ENCODE data around the gene TMUB1.

The TMUB1 gene

DNA sequence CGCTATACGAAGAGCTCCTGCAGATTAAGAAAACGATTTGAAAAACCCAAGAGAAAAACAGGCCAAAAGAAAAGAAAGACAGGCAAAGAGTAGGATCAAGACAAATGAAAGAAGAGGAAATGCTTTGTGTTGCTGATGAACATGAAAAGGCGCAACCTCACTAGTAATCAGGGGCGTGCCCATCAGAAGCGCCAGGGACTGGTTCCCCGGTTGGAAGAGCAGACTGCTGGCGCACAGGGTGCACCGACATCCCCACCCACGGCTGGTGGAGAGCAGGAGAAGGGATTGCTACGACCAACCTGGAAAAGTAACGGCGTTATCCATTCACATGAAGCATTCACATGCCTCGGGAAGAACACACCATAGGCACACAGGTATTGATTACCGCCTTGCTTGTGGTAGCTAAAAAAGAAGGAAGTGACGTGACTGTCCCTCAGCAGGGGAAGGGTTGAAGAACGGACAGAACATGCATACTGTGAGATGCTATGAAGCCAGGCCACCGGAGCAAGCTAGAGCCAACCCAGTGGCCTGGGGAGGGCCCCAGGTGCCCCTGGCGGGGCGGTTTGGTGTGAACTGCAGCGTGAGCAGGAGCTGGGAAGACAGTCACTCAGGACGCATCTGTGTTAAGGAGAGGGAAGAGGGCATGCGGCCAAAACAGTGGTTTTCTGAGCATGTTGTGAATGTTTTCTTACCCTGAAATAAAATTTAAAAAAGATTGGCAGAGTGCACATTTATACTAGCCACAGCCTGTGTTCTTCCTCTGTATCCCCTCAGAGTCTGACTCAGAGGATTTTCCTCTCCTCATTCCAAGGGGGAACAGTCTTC is 21.3 kb upstream of the TMUB1 start:
- DNase-seq (ENCODE audit: low read depth in 2 of 3, low spot score in 2 of 3), result no peak

DNA sequence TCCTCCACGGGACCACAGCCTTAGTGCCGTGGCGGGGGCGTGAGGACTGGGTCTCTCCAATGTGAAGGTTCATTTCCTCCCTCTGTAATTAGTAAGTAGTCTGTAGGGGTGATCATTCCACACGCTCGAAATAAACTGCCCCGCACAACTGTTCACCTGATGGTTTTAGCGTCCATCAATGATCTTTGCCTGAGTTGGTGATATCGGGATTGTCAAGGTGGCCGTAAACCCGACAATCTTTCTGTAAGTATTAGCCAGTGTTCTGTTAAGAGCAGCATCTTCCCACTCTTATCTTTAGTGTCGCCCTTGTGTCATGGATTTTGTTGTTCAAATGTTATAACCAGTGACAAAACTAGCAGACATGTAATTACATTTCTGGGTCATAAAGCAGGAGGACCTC is 20.7 kb upstream of the TMUB1 start:
- no peak for DNase-seq (ENCODE audit: low read depth in 2 of 3, low spot score in 2 of 3)

DNA sequence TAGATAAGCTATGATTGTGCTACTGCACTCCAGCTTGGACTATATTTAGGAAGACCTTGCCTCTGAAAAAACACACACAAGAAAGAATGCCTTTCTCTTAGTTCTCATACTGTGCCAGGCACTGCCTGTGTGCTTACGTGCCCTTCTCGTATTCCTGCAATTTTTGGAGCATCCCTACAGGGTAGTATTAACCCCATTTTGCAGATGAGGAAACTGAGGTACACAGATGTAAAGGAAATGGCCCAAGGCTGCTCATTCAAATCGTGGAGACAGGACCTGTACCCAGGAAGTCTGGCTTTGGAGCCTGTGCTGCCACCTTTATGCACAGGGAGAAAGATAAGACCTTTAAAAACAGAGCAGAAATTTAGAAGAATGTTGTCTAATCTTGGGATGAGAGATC is 19.7 kb upstream of the TMUB1 start:
- DNase-seq (ENCODE audit: low read depth in 2 of 3, low spot score in 2 of 3), result no peak

DNA sequence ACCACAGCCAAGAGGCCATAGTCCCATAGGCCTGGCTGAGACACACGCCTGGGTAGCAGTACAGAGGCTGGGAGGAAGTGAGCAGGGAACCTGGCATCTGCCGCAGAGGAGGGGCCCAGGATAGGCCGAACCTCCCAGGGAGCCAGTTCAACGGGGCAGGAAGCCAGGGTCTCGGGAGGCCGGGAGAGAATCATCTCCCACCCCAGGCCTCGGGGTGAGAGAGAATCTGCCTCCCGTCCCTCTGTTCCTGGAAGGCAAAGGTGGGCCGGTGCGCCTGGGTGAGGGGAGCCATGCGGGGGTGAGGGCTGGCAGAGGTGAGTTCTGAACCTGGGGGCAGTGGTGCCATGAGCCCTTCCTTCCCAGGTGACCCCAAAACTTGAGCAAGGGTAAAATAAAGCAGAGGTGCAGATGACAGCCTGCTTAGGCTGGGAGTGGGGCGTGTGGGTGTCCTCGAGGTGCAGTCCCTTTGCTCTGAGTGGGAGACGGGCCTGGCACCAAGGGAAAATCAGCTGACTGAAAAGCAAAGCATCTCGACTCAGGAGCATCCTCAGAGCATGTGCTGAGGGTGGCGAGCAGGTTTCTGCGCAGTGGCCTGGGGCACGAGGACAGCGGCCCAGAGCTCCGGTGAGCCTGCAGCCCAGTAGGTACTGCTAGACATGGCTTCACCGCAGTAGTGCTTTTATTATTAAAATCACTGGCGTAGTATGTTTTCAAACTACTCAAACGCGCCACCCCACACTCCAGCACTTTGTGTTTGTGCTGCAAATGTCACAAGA is 18.5 kb upstream of the TMUB1 start:
- no peak for DNase-seq (ENCODE audit: low read depth in 2 of 3, low spot score in 2 of 3)

DNA sequence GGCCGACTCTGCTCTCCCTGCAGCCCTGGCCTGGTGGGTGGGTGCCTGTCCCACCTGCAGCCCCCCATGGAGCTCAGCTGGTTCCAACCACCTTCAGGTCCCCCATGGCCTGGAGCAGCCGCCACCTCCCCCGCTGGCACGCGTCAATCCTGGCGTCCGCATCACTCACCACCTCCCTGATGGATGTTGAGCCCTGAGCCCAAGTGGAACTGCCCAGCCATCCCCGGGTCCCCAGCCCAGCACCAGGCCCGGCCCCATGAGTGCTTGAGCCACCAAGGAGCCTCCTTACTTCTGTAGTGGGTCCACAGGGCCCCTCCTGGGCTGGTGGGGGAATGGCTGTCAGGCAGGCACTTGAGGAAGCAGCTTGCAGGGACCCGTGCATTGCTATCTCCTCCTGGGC is 17.6 kb upstream of the TMUB1 start:
- DNase-seq (ENCODE audit: low read depth in 2 of 3, low spot score in 2 of 3), result no peak

DNA sequence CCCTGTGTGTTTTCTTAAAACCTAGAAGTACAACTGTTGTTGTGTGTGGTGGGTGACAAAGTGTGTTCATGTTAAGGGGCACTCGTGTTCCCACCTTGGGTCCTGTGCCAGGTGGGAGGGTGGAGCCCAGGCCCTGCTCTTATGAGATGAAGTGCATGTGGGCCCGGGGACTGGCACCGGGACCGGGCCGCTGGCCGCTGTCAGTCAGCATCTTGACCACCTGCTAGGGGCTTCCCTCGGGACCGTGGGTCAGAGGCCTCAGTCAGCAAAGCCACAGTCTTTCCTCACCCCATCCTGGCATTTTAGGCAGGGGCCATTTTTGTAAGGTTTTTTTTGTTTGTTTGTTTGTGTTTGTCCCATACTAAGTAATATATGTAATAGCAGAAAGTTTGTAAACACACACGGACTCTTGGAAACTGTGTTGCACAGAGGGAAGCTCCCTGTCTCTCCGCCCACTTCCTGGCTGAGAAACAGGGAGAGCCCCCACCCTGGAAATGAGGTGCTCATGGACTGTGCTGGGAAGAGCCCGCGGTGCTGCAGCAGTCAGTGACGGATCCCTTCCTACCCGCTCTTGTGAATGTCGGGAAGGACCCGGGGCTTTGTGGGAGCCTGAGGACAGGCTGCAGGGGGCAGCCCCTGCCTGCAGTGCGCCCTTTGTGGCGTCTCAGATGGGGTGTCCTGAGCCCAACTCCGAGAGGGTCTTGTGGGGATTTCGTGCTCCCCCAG is 16.4 kb upstream of the TMUB1 start:
- no peak for DNase-seq (ENCODE audit: low read depth in 2 of 3, low spot score in 2 of 3)

DNA sequence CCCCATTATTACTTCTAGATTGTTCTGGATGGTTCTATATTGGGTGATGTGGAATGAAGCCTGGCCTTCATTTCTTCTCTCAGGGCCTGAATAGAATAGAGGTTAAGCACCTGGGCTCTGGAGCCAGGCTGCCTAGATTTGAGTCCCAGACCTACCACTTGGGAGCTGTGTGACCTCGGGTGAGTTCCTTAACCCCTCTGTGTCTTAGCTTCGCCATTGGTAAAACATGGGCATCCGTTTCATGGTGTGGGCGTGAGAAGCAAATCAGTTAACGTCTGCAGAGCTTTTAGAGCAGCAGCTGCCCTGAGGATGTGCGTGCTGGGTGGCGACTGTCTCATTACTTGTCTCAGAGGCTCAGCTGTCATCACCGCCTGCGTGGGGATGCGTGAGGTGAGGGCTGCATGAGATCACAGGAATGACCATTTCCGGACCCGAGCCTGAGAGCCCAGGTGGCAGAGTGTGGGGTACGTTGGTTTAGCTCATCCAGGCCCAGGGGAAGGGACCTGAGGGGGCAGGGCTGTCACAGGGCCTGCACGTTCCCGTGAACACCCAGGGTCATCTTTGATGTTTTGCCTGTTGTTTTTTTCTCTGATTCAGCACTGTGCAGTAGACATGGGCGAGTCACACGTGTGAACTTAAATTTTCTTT is 12.7 kb upstream of the TMUB1 start:
- no peak for DNase-seq (ENCODE audit: low read depth in 2 of 3, low spot score in 2 of 3)

DNA sequence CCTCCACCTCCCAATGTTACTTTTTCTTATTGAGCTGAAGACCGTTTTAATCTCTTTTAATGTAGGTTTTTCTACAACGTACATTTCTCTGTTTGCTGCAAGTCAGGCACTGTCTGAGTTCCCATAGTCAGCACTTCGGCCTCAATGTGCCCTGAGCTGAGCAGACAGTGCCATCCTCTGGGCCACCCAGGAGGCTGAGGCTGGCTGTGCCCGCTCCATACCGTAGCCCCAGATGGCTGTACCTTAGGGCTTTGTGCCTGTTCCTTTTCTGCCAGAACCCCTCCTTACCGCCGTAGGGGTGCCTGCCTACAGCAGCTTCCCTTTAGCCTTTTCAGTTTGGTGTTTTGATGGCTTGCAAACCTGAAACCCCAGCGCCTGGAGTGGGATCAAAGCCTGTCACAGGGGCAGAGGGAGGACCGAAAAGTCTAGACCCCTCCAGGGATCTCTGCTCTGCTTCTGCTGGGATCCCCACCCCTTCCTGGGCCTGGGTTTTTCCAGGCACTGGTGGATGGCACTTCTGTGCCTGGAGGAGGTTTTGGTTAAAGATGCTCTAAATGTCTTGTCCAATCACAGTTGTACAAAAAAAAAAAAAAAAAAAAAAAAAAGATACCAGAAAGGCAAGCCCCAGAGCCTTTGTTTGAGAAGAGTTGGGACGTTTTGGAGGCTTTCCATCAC is 12.0 kb upstream of the TMUB1 start:
- no peak for DNase-seq (ENCODE audit: low read depth in 2 of 3, low spot score in 2 of 3)

DNA sequence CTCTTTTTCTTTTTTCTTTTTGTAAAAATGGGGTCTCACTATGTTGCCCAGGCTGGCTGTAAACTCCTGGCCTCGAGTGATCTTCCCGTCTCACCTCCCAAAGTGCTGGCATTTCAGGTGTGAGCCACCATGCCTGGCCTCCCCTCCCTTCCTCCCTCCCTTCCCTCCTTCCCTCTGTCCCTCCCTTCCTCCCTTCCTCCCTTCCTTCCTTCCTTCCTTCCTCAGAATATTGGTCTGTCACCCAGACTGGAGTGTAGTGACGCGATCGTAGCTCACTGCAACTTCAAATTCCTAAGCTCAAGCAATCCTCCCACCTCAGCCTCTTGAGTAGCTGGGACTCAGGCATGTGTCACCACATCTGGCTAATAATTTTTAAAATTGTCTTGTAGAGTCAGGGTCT is 11.4 kb upstream of the TMUB1 start:
- DNase-seq (ENCODE audit: low read depth in 2 of 3, low spot score in 2 of 3), result no peak

DNA sequence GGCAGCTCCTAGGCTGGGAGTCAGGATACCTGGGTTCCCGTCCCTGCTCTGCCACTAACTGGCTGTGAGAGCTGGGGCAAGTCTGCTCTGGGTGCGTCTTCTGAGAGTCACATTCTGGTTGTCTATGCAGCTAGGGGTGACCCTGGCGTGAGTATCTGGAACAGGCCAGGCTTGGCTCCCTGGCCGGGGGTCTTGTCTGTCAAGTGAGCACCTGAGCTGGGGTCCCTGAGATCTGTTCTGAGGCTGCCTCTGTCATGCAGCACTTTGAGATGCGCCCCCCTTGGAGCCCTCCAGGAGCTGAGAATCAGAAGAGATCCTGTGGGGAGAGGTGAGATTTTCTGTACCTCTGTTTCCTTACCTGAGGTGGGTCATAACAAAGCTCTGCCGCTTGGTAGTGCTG is 10.5 kb upstream of the TMUB1 start:
- DNase-seq (ENCODE audit: low read depth in 2 of 3, low spot score in 2 of 3), result no peak

DNA sequence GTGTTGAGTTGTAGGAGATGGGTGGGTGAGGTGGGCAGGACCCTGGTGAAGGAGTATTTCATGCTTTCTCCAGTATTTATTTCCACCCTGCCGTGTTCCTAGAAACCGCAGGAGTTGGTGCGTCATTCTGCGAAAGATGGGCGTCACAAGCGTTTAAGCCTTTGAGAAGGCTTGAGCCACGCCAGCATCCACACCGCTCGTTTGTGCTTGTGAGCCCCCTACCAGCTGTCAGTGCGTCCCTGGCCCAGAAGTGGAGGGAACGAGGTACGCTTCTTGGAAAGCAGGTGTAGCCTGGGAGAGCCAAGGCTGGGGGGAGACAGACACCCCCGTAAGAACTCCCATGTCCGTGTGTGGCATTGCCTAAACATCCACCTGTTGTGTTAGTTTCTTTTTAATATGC is 8.7 kb upstream of the TMUB1 start:
- DNase-seq (ENCODE audit: low read depth in 2 of 3, low spot score in 2 of 3), result no peak

DNA sequence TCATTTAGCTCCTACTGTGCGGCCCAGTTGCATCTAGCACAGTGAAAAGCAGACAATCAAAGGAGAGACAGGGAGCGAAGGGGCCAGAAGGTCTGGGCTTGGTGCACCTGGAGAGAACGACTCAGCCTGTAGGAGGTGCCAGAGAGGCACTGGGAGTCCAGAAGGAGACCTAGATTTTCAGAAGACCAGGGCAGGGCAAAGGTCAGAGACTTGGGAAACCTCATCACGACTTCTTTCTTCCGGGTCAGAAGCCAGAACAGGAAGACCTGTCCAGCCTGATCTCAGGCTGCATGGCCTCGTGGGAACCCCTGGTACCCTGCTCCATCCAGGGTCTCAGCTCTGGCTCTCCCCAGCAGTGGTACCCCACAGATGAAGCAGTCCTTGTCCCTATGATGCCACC is 8.1 kb upstream of the TMUB1 start:
- no peak for DNase-seq (ENCODE audit: low read depth in 2 of 3, low spot score in 2 of 3)

DNA sequence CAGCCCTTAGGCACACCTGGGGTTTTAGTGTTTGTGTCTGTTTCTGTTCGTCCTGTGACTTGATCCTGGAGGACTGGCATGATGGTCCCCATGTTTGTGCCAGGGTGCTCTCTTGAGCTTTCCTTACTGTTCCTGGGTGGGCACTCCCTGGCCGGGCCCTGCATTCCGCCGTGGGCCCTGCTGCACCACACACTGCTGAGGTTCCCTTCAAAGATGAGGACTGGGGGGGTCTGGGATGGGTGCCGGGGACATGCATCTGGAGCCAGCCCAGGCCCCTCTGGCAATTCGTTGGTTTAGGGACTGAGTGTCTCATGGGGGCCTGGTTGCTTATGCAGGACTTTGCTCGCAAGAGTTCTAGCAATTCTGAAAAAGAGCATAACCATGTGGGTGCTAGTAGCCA is 7.7 kb upstream of the TMUB1 start:
- no peak for DNase-seq (ENCODE audit: low read depth in 2 of 3, low spot score in 2 of 3)

DNA sequence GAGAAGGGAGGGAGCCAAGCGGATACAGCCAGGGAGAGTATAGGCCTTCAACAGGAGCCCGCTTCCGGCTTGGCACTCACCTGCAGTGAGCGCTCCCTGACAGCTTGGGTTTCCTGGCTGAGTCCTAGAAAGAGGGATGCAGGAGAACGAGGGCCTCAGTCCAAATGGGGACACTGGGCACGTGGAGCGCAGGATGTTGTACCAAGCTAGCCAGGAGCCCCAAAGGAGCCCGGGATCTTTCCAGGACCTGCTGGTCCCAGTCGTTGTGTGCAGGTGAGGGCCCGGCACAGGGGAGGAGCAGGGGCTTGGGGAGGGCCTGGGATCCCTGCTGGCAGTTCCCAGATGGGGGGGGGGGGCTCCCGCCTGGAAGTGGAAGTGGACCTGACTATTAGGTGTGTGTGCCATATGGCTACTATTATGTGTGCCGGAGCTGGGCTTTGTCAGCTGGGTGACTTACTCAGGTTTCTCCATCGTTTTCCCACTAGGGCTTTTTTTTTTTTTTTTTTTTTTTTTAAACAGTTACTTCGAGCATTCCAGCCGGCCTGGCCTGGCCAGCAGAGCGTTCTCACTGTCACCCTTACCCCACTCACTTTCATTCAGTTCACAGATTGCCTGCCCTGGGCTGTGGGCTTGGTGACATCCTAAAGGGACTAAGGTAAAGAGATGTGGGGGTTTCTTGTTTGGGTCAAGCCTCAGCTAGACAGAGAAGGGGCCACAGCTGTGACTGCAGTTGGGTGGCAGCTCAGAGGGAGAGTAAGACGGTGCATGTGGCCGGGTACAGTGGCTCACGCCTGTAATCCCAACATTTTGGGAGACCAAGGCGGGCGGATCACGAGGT is 6.8 kb upstream of the TMUB1 start:
- DNase-seq (ENCODE audit: low read depth in 2 of 3, low spot score in 2 of 3), result no peak

DNA sequence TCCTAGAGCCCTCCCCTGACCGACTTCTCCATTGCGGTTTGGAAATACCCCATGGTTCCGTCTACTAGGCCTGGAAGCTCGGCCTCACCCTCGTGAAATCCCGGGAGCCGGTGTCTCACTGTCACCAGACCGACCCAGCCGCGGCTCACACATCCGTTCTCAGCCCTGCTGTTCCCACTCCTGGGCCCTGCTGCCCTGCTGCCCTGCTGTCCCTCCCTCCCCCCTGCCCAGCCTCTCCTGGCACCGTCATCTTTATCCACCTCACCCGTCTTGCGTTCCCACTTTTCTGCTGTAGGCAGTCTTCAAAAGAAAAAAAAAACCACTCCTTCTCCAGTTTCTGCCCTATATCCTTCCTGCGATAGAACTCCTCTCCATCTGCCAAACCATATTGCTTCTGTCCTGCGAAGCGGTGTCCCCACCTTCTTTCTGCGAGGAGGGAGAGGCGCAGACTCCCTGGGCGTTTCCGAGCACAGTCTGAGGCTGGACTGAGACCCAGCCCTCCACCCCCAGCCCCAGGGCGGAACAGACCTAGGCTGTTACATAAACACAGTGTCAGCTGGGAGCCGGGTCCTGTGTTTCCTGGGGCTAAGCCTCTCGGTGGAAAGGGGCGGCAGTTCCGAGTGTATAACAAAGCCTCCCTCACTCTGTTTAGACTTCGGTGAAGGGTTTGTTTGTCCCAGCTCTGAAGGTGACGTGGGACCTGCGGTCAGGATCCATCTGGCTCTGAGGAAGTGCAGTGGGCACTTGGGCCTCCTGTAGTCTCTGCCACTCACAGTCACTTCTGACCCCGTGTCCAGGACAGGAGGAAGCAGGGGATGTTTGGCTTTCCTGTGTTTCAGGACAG is 5.8 kb upstream of the TMUB1 start:
- DNase-seq (ENCODE audit: low read depth in 2 of 3, low spot score in 2 of 3), result no peak

DNA sequence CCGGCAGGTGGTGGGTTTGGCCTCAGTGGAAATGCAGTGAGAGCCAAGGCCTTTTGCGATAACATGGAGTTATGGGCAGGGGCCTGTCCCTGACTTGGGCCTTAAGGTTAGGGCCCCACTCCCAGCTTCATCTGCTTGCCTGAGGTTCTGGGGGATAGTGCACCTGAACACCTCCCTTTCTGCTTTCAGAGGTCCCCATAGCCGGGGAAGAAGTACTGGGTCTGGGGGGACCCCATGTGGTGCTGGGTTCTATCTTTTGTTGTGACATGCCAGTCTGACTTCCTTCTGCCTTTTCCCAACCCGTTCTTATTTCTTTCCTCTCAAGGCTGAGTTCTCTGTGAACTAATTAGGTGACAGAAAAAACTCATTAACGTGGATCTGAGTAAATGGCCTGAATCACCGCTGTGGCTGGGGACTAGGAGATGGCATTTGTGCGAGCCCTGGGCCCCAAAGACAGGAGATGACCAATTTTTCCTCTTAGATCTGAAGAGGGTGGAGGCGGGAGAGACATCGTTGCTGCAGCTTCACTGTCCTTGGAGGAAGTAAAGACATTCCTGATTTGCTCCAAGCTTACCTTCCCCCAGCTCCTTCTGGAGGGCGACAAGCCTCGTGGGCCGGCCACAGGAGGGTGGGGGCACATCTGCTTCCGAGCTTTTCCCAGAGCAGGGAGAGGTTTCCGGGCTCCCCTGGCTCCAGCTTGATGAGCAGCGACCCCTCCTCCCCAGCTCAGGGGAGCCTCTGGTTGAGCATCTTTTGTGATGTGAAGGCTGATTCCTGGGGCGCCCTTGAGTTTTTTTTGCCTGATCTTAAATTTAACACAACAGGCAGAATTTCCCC is 4.9 kb upstream of the TMUB1 start:
- no peak for DNase-seq (ENCODE audit: low read depth in 2 of 3, low spot score in 2 of 3)

DNA sequence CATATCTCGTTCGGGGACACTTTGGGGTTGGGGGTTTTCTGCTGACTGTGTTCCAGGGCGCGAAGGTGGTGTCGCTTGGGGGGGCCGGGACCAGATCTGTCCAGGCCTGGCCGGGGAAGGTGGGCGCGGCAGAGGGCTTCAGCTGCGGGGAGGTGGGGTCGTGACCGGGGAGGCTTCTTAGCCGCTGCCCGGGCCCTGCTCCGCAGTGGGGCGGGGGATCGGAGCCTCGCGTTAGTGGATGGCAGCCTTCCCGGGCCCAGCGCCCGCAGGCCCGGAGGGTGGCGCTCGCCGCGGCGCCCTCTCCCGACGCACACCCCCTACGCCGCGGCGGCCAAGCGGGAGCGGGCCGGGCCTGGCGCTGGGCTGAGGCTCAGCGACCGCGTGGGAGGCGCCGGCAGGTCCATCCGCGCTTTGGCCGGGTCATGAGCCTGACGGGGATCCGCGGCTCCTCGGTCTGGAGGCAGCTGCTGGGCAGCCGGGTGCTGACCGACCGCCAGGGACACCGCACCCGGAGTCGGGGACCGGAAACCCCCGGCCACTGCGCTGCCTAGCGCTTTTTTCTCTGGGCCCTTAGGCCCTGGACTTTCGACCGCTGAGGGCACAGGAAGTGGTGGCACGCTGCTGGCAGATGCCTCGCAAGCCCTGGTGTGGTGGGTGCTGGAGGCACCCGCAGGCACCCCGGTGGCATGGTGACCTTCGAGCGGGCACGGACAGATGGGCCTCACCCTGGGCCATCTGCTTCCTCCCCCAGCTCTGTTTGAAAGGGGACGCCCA is 4.1 kb upstream of the TMUB1 start:
- no peak for DNase-seq (ENCODE audit: low read depth in 2 of 3, low spot score in 2 of 3)

Data from activated CD8-positive, alpha-beta memory T cell treated with anti-CD3 and anti-CD28 coated beads for 48 hours (primary cell).